Liver (tissue), 3 donors: ENCODE data around the gene SMAD6.

Experiments
- FOXA1 ChIP-seq: IDR thresholded peaks from 2 replicates; pipeline ENCODE4 v1.6.1; 2016; ENCODE audit warnings: antibody characterized with exemption
- FOXA2 ChIP-seq: IDR thresholded peaks from 2 replicates; pipeline ENCODE4 v1.6.1; 2016; ENCODE audit warnings: antibody characterized with exemption
- GABPA ChIP-seq, 2 donors: IDR thresholded peaks in 1 of 2; conservative IDR thresholded peaks in 1 of 2; 2 replicates each; pipeline ENCODE4 v1.6.1; 2016; ENCODE audit warnings: antibody characterized with exemption in 2 of 2, mild to moderate bottlenecking in 1 of 2, moderate library complexity in 1 of 2
- HNF4A ChIP-seq, 2 donors: conservative IDR thresholded peaks; 2 replicates each; pipeline ENCODE4 v1.6.1; 2016; ENCODE audit warnings: antibody characterized with exemption in 2 of 2, mild to moderate bottlenecking in 2 of 2
- RAD21 ChIP-seq, 2 donors: IDR thresholded peaks; 2 replicates each; pipeline ENCODE4 v1.6.1; 2016; ENCODE audit warnings: antibody characterized with exemption in 2 of 2, mild to moderate bottlenecking in 2 of 2
- SP1 ChIP-seq: IDR thresholded peaks from 2 replicates; pipeline ENCODE4 v1.6.1; 2018; ENCODE audit warnings: antibody characterized with exemption, mild to moderate bottlenecking
- TAF1 ChIP-seq: conservative IDR thresholded peaks from 2 replicates; pipeline ENCODE4 v1.6.1; 2016; ENCODE audit warnings: antibody characterized with exemption, mild to moderate bottlenecking
- YY1 ChIP-seq: IDR thresholded peaks from 2 replicates; pipeline ENCODE4 v1.6.1; 2016; ENCODE audit warnings: antibody characterized with exemption, mild to moderate bottlenecking
- TF ChIP-seq, protein P1 (sequence below): fragments of 150-350 bp; IDR thresholded peaks from 2 replicates; pipeline ENCODE4 v1.5.1; 2017; ENCODE audit warnings: improper control_type of control experiment, low read depth, low read length; ENCODE audit not compliant: missing input control
- TF ChIP-seq, protein P2 (sequence below): IDR thresholded peaks from 2 replicates; pipeline ENCODE4 v1.6.1; 2016; ENCODE audit warnings: antibody characterized with exemption
- TF ChIP-seq, protein P3 (sequence below): IDR thresholded peaks from 2 replicates; pipeline ENCODE4 v1.6.1; 2016; ENCODE audit warnings: antibody characterized with exemption
- donor health status: healthy.
- donor health status: healthy.

DNA sequence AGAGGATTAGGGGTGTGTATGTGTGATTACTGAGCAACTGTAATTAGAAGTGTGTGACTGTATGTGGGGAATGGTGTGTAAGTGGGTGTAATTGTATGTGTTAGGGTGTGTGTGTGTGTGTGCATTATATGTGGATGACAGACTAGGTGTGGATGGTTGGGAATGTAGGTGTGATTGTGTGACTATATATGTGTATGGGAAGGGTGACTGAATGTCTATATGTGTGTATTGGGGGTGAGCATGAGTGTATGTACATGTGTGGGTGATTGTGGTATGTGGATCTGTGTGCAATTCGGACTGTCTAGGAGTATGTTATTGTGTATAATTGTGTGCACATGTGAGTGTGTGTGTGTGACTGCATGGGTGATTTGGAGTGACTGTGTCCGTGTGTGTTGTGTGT lies 43.2 kb upstream of the SMAD6 start:
- TF ChIP-seq, protein P1, sequence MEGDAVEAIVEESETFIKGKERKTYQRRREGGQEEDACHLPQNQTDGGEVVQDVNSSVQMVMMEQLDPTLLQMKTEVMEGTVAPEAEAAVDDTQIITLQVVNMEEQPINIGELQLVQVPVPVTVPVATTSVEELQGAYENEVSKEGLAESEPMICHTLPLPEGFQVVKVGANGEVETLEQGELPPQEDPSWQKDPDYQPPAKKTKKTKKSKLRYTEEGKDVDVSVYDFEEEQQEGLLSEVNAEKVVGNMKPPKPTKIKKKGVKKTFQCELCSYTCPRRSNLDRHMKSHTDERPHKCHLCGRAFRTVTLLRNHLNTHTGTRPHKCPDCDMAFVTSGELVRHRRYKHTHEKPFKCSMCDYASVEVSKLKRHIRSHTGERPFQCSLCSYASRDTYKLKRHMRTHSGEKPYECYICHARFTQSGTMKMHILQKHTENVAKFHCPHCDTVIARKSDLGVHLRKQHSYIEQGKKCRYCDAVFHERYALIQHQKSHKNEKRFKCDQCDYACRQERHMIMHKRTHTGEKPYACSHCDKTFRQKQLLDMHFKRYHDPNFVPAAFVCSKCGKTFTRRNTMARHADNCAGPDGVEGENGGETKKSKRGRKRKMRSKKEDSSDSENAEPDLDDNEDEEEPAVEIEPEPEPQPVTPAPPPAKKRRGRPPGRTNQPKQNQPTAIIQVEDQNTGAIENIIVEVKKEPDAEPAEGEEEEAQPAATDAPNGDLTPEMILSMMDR, result no peak
- TF ChIP-seq HNF4A (conservative IDR thresholded peaks at IDR 0.05) (no peak), FOXA1 (no peak), YY1 (no peak), RAD21 (IDR thresholded peaks at IDR 0.05) (no peak), GABPA (IDR thresholded peaks at IDR 0.05 in 1 of 2, conservative IDR thresholded peaks at IDR 0.05 in 1 of 2) (no peak), SP1 (no peak), TAF1 (no peak), FOXA2 (no peak)
- TF ChIP-seq, protein P2, sequence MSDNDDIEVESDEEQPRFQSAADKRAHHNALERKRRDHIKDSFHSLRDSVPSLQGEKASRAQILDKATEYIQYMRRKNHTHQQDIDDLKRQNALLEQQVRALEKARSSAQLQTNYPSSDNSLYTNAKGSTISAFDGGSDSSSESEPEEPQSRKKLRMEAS, result no peak
- TF ChIP-seq, protein P3, sequence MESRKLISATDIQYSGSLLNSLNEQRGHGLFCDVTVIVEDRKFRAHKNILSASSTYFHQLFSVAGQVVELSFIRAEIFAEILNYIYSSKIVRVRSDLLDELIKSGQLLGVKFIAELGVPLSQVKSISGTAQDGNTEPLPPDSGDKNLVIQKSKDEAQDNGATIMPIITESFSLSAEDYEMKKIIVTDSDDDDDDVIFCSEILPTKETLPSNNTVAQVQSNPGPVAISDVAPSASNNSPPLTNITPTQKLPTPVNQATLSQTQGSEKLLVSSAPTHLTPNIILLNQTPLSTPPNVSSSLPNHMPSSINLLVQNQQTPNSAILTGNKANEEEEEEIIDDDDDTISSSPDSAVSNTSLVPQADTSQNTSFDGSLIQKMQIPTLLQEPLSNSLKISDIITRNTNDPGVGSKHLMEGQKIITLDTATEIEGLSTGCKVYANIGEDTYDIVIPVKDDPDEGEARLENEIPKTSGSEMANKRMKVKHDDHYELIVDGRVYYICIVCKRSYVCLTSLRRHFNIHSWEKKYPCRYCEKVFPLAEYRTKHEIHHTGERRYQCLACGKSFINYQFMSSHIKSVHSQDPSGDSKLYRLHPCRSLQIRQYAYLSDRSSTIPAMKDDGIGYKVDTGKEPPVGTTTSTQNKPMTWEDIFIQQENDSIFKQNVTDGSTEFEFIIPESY, result no peak
